Esophagus squamous epithelium (tissue), 4 donors: ENCODE results near the gene UBR3.

Experiments
- POLR2A ChIP-seq, 4 donors: fragments of 450-650 bp; IDR thresholded peaks; one replicate each; pipeline ENCODE4 v1.6.1; 2017; ENCODE audit warnings: antibody characterized with exemption in 4 of 4, mild to moderate bottlenecking in 4 of 4, moderate library complexity in 3 of 4
- TF ChIP-seq, protein P1 (sequence below), 6 experiments: fragments of 450-650 bp in 4 of 6; fragments of 200-600 bp in 2 of 6; sonication (generic) in 2 of 6; IDR thresholded peaks; one replicate each; pipeline ENCODE4 v1.5.1; 2016 to 2019; ENCODE audit warnings: antibody characterized with exemption in 6 of 6, mild to moderate bottlenecking in 4 of 6, moderate library complexity in 4 of 6

DNA sequence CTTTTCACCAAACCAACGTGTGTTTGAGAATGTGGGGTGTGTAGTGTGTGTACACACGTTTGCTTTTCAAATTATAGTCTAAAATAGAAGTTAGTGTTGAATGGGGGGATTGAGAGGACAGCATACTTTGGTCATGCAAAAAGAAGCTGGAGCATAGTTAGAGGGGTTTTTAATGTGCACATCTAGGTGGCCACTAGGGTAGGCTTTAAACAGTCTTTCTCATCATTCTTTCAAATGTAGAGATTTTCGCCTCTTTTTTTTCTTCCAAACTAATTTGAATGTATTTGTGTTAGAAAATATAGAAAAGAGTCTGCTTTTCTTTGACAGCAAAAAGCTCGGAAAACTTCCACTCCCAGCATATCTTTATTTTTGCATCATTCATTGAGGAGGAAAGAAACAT is 185.5 kb downstream of the UBR3 start:
- TF ChIP-seq, protein P1, sequence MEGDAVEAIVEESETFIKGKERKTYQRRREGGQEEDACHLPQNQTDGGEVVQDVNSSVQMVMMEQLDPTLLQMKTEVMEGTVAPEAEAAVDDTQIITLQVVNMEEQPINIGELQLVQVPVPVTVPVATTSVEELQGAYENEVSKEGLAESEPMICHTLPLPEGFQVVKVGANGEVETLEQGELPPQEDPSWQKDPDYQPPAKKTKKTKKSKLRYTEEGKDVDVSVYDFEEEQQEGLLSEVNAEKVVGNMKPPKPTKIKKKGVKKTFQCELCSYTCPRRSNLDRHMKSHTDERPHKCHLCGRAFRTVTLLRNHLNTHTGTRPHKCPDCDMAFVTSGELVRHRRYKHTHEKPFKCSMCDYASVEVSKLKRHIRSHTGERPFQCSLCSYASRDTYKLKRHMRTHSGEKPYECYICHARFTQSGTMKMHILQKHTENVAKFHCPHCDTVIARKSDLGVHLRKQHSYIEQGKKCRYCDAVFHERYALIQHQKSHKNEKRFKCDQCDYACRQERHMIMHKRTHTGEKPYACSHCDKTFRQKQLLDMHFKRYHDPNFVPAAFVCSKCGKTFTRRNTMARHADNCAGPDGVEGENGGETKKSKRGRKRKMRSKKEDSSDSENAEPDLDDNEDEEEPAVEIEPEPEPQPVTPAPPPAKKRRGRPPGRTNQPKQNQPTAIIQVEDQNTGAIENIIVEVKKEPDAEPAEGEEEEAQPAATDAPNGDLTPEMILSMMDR (IDR thresholded peaks at IDR 0.05) = no peak
- no peak for TF ChIP-seq POLR2A (IDR thresholded peaks at IDR 0.05)
